ENCODE data around the gene UBE2E2.

Gene UBE2E2

GRCh38 chr3:23576379-23576959, 373.3 kb downstream of the UBE2E2 start:
- no peak overlapping the region for H3K4me3 ChIP-seq (ENCODE audit: low read length)
- no peak for DNase-seq (ENCODE audit: low read depth)
- TF ChIP-seq CTCF (conservative IDR thresholded peaks at IDR 0.05; ENCODE audit: low read length), result no peak

DNA sequence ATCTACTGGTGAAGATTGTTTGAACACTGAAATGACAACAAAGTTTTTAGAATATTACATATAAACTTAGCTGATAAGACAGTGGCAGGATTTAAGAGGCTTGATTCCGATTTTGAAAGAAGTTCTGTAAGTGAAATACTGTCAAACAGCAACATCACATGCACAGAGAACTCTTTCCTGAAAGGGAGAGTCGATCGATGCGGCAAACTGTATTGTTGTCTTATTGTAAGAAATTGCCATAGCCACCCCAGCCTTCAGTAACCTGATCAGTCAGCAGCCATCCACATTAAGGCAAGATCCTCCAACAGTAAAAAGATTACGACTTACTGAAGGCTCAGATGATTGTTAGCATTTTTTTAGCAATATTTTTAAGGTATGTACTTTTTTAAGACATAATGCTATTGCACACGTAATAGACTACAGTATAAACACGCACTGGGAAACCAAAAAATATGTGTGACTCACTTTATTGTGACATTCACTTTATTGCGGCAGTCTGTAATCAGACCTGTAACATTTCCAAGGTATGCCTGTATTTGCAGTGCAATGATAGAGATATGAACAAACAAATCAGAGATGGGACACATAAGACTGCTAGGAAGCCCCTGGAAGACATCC, 377.1 kb downstream of the UBE2E2 start:
- TF ChIP-seq CTCF (conservative IDR thresholded peaks at IDR 0.05; ENCODE audit: low read length), result no peak
- no peak overlapping the region for H3K4me3 ChIP-seq (ENCODE audit: low read length)
- DNase-seq (ENCODE audit: low read depth), result peak; percentile 26

DNA sequence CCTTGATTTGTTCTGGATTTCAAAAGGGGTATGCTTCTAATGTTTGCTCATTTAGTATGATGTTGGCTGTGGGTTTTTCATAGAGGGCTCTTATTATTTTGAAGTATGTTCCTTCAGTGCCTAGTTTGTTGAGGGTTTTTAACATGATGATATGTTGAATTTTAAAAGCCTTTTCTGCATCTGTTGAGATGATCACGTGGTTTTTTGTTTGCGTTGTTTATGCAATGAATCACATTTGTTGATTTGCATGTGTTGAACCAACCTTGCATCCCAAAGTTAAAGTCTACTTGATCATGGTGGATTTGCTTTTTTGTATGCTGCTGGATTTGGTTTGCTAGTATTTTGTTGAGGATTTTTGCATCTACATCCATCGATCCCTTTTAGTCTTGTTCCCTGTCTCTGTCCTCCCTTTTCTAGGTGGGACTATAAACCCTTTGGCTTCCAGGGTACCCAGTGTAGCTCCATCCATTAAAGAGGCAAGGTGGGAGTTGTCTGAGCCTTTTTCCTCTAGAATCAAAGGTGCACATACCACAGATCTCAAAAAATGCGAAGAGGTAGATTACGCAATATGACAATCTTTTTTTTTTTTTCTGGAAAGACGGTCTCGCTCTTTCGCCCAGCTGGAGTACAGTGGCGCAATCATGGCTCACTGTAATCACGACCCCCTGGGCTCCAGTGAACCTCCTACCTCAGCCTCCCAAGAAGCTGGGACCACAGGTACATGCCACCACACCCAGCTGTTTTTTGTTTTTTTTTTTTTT, 381.0 kb downstream of the UBE2E2 start:
- no peak for TF ChIP-seq CTCF (conservative IDR thresholded peaks at IDR 0.05; ENCODE audit: low read length)
- no peak for DNase-seq (ENCODE audit: low read depth)
- no peak overlapping the region for H3K4me3 ChIP-seq (ENCODE audit: low read length)

DNA sequence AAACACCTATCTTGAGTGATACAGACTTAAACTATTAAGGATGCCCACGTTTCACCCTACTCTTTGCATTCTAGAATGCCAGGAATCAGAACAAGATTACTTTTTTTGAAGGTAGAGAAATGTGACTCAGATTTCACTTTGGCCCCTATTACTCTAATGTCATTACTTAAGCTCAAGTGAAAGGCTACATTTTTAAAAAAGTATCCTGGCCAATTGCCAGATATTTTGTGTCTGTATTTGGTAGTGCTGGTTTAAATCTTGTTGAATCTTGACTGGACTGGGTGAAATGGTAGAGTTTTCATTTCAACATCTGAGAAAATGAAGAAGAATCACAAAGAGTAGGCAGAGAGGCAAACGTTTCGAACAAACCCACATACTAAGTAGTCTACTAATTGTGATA, 384.4 kb downstream of the UBE2E2 start:
- no peak overlapping the region for H3K4me3 ChIP-seq (ENCODE audit: low read length)
- DNase-seq (ENCODE audit: low read depth), result no peak
- no peak for TF ChIP-seq CTCF (conservative IDR thresholded peaks at IDR 0.05; ENCODE audit: low read length)

- TF ChIP-seq CTCF (conservative IDR thresholded peaks at IDR 0.05; ENCODE audit: low read length), result no peak
- H3K4me3 ChIP-seq (ENCODE audit: low read length), result no peak overlapping the region
- no peak for DNase-seq (ENCODE audit: low read depth)
Measured at GRCh38 chr3:23588547-23588946, 385.4 kb downstream of the UBE2E2 start.

- DNase-seq (ENCODE audit: low read depth), result no peak
- TF ChIP-seq CTCF (conservative IDR thresholded peaks at IDR 0.05; ENCODE audit: low read length), result no peak
Measured at GRCh38 chr3:23589602-23590001, 386.5 kb downstream of the UBE2E2 start.

More at GRCh38 chr3:23589602-23590001, 386.5 kb downstream of the UBE2E2 start:
- no peak overlapping the region for H3K4me3 ChIP-seq (ENCODE audit: low read length)
